ENCODE data around the gene DNAJA1. TPM values are rescaled to one million over a fixed set of nuclear protein-coding genes. Genes with fewer than 3 reads are reported as not detected.

The DNAJA1 gene
- total RNA-seq, 1 experiment from 2014 or later: 58.2 TPM

GRCh38 chr9:33043671-33044070 is 18.6 kb downstream of the DNAJA1 start:
- peak overlapping the region; percentile 64 for H3K27ac Mint-ChIP-seq (ENCODE audit: low read depth, unreplicated experiment)
- intact Hi-C loops (cut with micrococcal nuclease): loop anchor here (1.0 kb wide), 1 partner anchor 42 kb away; the partner anchor contains the start of gene APTX
- BruUV-seq (replicated peaks): TSS peak; percentile 22
- ChIA-PET CTCF (interaction anchor here (0.6 to 0.7 kb wide), 3 partner anchors 31 to 1287 kb away, joined by 3 to 4 read pairs (median 4); no protein-coding TSS in a partner anchor), POLR2A (interaction anchor here (0.6 to 13.6 kb wide), 9 partner anchors 10 to 391 kb away, joined by 3 to 153 read pairs (median 4); partner anchors contain the start of genes APTX, DNAJA1, NFX1 and SMU1)
- no peaks in the 10 kb centered on the region for H3K9me3 Mint-ChIP-seq (ENCODE audit: unreplicated experiment)
- H3K4me1 Mint-ChIP-seq (ENCODE audit: insufficient read depth, unreplicated experiment): peaks cover 22% of the 10 kb centered on the region
- TF ChIP-seq CTCF (IDR thresholded peaks at IDR 0.05; ENCODE audit: unreplicated experiment): no peak
- DNase-seq (ENCODE audit: unreplicated experiment): no peak
- peaks cover 78% of the 10 kb centered on the region for H3K36me3 Mint-ChIP-seq (ENCODE audit: insufficient read depth, unreplicated experiment)
- H3K27me3 Mint-ChIP-seq (ENCODE audit: insufficient read depth, unreplicated experiment): no peaks in the 10 kb centered on the region
- peak overlapping the region; percentile 72 for H3K4me3 Mint-ChIP-seq (ENCODE audit: unreplicated experiment)

- BruUV-seq (replicated peaks): no TSS peak
- no peaks in the 10 kb centered on the region for H3K27me3 Mint-ChIP-seq (ENCODE audit: insufficient read depth, unreplicated experiment)
- peaks cover 78% of the 10 kb centered on the region for H3K36me3 Mint-ChIP-seq (ENCODE audit: insufficient read depth, unreplicated experiment)
- H3K4me1 Mint-ChIP-seq (ENCODE audit: insufficient read depth, unreplicated experiment): peaks cover 22% of the 10 kb centered on the region
- intact Hi-C loops (cut with micrococcal nuclease): loop anchor here (1.0 kb wide), 1 partner anchor 43 kb away; the partner anchor contains the start of gene APTX
- DNase-seq (ENCODE audit: unreplicated experiment): peak; percentile 88
- H3K9me3 Mint-ChIP-seq (ENCODE audit: unreplicated experiment): no peaks in the 10 kb centered on the region
- ChIA-PET POLR2A (interaction anchor here (0.6 to 13.6 kb wide), 11 partner anchors 10 to 392 kb away, joined by 3 to 153 read pairs (median 4); partner anchors contain the start of genes APTX, DNAJA1, NFX1 and SMU1), CTCF (interaction anchor here (0.6 to 0.9 kb wide), 4 partner anchors 18 to 1286 kb away, joined by 3 to 4 read pairs (median 4); no protein-coding TSS in a partner anchor)
- H3K4me3 Mint-ChIP-seq (ENCODE audit: unreplicated experiment): peak overlapping the region; percentile 72
- no peak for TF ChIP-seq CTCF (IDR thresholded peaks at IDR 0.05; ENCODE audit: unreplicated experiment)
- peak overlapping the region; percentile 64 for H3K27ac Mint-ChIP-seq (ENCODE audit: low read depth, unreplicated experiment)
Observed at GRCh38 chr9:33044162-33044673, 19.1 kb downstream of the DNAJA1 start.

GRCh38 chr9:33044677-33045282 is 19.7 kb downstream of the DNAJA1 start:
- DNase-seq (ENCODE audit: unreplicated experiment): peak; percentile 65
- Mint-ChIP-seq H3K4me3 (ENCODE audit: unreplicated experiment) (peak overlapping the region; percentile 72), H3K4me1 (ENCODE audit: insufficient read depth, unreplicated experiment) (peaks cover 22% of the 10 kb centered on the region), H3K27me3 (ENCODE audit: insufficient read depth, unreplicated experiment) (no peaks in the 10 kb centered on the region), H3K27ac (ENCODE audit: low read depth, unreplicated experiment) (peak overlapping the region; percentile 64), H3K36me3 (ENCODE audit: insufficient read depth, unreplicated experiment) (peaks cover 78% of the 10 kb centered on the region), H3K9me3 (ENCODE audit: unreplicated experiment) (no peaks in the 10 kb centered on the region)
- intact Hi-C loops (cut with micrococcal nuclease): loop anchor here (1.0 kb wide), 1 partner anchor 43 kb away; the partner anchor contains the start of gene APTX
- ChIA-PET POLR2A (interaction anchor here (0.9 to 13.6 kb wide), 5 partner anchors 10 to 47 kb away, joined by 3 to 153 read pairs (median 7); partner anchors contain the start of genes DNAJA1 and SMU1), CTCF (interaction anchor here (0.5 to 0.9 kb wide), 4 partner anchors 19 to 248 kb away, joined by 3 read pairs; no protein-coding TSS in a partner anchor)
- no TSS peak for BruUV-seq (replicated peaks)
- no peak for TF ChIP-seq CTCF (IDR thresholded peaks at IDR 0.05; ENCODE audit: unreplicated experiment)

- Mint-ChIP-seq H3K27ac (ENCODE audit: low read depth, unreplicated experiment) (no peak overlapping the region), H3K4me3 (ENCODE audit: unreplicated experiment) (no peak overlapping the region), H3K27me3 (ENCODE audit: insufficient read depth, unreplicated experiment) (no peaks in the 10 kb centered on the region), H3K36me3 (ENCODE audit: insufficient read depth, unreplicated experiment) (peaks cover 77% of the 10 kb centered on the region), H3K9me3 (ENCODE audit: unreplicated experiment) (no peaks in the 10 kb centered on the region), H3K4me1 (ENCODE audit: insufficient read depth, unreplicated experiment) (peaks cover 22% of the 10 kb centered on the region)
- TF ChIP-seq CTCF (IDR thresholded peaks at IDR 0.05; ENCODE audit: unreplicated experiment): no peak
- ChIA-PET CTCF (no interaction called here), POLR2A (interaction anchor here (13.6 kb wide), 1 partner anchor 18 kb away, joined by 153 read pairs; the partner anchor contains the start of gene DNAJA1)
- no peak for DNase-seq (ENCODE audit: unreplicated experiment)
- intact Hi-C loops (cut with micrococcal nuclease): no loop called here
- no TSS peak for BruUV-seq (replicated peaks)
Observed at GRCh38 chr9:33046061-33046460, 21.0 kb downstream of the DNAJA1 start.

Measured in MCF 10A (cell line).